NCI-H82 treated with DMSO at 0.1 percent for 48 hours (cell line): ENCODE measurements around the gene EFCAB9.

ENCODE experiments used
- DNase-seq: peaks from one replicate; lab custom pipeline; 2025; ENCODE audit not compliant: unreplicated experiment; lab: John Stamatoyannopoulos, UW

The EFCAB9 gene

GRCh38 chr5:172165465-172165864 lies 28.5 kb upstream of the EFCAB9 start:
- no peak for DNase-seq

- DNase-seq: no peak
Measured at GRCh38 chr5:172166030-172166826, 27.7 kb upstream of the EFCAB9 start.

- no peak for DNase-seq
Measured at GRCh38 chr5:172167895-172168294, 26.1 kb upstream of the EFCAB9 start.

GRCh38 chr5:172168311-172168710 lies 25.7 kb upstream of the EFCAB9 start:
- DNase-seq: no peak

- no peak for DNase-seq
Measured at GRCh38 chr5:172169216-172169615, 24.8 kb upstream of the EFCAB9 start.

GRCh38 chr5:172170251-172170701 lies 23.7 kb upstream of the EFCAB9 start:
- no peak for DNase-seq

GRCh38 chr5:172171118-172171517 lies 22.9 kb upstream of the EFCAB9 start:
- DNase-seq: no peak

- no peak for DNase-seq
Measured at GRCh38 chr5:172172912-172173563, 20.9 kb upstream of the EFCAB9 start.

- DNase-seq: no peak
Measured at GRCh38 chr5:172173564-172174153, 20.3 kb upstream of the EFCAB9 start.

GRCh38 chr5:172175263-172175719 lies 18.7 kb upstream of the EFCAB9 start:
- DNase-seq: no peak

- no peak for DNase-seq
Measured at GRCh38 chr5:172177176-172177575, 16.8 kb upstream of the EFCAB9 start.

GRCh38 chr5:172178301-172178987 lies 15.5 kb upstream of the EFCAB9 start:
- DNase-seq: no peak

- DNase-seq: no peak
Measured at GRCh38 chr5:172178991-172179989, 14.7 kb upstream of the EFCAB9 start.

- no peak for DNase-seq
Measured at GRCh38 chr5:172180936-172181335, 13.0 kb upstream of the EFCAB9 start.

- no peak for DNase-seq
Measured at GRCh38 chr5:172182291-172182690, 11.7 kb upstream of the EFCAB9 start.

GRCh38 chr5:172183881-172184280 lies 10.1 kb upstream of the EFCAB9 start:
- DNase-seq: no peak

- DNase-seq: no peak
Measured at GRCh38 chr5:172185096-172185461, 8.9 kb upstream of the EFCAB9 start.

- no peak for DNase-seq
Measured at GRCh38 chr5:172186114-172186695, 7.8 kb upstream of the EFCAB9 start.

GRCh38 chr5:172187118-172188032 lies 6.6 kb upstream of the EFCAB9 start:
- DNase-seq: no peak
